GM21576 (cell line): ENCODE data around the gene PPM1N.

Source experiments
- ATAC-seq: cut with Tn5 transposase; IDR thresholded peaks from one replicate; pipeline ENCODE4 v1.9.1; 2021; ENCODE audit warnings: mild to moderate bottlenecking, moderate library complexity; ENCODE audit not compliant: unreplicated experiment

PPM1N gene

GRCh38 chr19:45485305-45486077 is 12.8 kb upstream of the PPM1N start:
- peak; percentile 85 for ATAC-seq

DNA sequence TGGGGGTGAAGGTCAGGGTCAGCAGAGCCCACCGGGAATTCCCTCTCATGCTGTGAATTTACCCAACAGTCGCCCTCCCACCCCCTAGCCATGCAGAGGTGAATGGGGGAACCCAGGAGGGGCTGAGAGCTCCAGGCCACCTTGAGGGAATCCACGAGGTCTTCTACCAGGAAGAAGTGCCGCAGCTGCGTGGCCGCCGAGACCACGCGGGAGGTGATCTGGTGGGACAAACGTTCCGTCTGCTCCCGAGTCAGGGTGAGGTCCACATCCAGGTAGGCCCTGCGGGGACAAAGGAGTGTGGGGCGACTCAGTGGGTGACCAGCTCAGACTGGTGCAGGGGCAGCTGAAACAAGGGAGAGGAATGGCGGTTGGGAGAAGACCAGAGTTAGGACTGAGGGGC is 9.5 kb upstream of the PPM1N start:
- ATAC-seq: no peak

GRCh38 chr19:45489216-45489855 is 8.9 kb upstream of the PPM1N start:
- no peak for ATAC-seq

DNA sequence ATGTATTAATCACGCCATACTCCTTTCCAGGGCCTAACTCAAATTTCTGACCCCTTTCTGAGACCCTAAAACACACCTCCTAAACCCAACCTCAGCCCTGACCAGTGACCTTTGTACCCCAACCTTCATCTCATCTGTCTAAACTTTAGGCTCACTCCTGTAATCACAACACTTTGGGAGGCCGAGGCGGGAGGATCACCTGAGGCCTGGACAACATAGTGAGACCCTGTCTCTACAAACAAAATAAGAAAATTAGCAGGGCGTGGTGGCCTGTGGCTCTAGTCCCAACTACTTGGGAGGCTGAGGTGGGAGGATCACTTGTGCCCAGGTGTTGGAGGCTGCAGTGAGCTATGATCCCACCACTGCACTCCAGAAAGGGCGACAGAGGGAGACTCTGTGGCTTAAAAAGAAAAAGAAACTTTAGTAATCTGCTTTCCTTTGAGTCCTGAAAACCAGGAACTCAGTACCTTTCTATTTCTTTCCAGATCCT is 6.1 kb upstream of the PPM1N start:
- no peak for ATAC-seq

GRCh38 chr19:45492627-45493470 is 5.4 kb upstream of the PPM1N start:
- ATAC-seq: no peak

DNA sequence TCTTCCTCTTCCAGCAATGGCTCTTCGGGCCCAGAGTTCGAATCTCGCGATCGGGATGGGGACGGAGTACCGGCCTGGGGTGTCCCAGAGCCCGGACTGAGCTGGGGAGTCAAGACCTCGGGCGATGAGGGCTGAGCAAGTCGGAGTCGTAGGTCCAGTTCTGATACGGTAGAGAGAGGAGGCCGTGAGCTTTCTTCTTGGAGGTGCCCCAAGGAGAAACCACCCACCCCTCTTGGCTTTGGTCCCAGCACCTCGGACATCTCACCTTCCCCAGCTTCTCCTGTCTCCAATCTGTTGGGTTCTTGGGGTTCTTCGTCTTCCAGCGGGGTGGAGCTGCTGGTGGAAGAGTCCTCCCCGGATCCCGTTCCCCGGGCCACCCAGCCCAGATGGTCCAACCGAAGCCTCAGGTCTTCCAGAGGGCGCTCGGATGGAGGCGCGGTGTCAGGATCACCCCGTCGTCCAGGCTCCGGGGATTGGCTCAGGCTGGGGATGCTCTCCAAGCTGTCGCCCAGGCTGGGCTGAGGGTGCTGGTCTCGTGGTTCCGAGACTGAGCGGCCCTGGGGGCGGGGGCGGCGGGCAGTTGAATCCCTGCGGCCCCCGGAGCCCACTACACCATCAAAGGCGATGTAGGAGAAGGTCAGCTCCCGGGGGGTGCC is 3.9 kb upstream of the PPM1N start:
- ATAC-seq: no peak

DNA sequence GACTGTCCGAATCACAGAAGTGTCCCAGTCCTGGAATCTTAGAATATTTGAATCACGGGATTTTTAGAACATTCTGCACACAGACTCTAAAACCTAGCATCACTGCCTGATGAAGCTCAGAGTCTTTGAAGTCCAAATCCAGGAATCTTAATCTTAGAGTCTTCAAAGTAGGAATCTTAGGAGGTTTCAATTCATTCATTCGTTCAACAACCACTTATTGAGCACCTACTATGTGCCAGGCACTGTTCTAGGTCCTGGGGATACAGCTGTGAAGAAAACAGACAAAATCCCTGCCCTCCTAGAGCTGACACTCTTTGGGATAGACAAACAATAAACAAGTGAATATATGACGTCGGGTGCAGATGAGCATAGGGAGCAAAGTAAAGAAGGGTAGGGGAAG is 3.1 kb upstream of the PPM1N start:
- ATAC-seq: no peak

DNA sequence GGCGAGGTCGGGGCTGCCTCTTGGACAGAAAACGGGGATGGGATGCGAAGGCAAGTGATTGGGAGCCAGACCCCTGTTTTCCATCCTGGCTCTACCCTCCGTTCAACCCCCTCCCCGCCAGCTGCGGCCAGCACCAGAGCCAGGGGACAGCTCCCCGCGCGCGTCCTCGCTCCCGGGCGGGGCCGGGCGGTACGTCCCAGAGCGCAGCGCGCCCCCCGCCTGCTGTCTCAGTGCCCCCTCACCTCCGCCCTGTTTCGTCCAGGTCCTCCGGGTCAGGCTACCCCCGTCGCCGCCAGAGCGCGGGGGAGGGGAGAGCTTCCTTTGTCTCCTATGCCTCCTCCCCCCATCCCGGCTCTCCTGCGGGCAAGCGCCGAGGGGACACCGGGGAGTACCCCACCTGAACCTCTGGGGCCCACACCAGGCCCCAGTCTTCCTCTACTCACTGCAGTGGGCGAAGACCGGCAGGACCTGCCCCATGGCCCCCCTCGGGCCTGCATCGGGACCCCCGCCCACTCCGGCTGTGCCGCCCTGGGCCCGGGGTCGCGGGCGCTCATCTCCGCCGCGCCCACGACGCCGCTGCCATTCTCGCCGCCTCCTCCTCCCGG is 1.8 kb upstream of the PPM1N start:
- no peak for ATAC-seq

- no peak for ATAC-seq
Measured at GRCh38 chr19:45497791-45498190, 452 bp upstream of the PPM1N start.

DNA sequence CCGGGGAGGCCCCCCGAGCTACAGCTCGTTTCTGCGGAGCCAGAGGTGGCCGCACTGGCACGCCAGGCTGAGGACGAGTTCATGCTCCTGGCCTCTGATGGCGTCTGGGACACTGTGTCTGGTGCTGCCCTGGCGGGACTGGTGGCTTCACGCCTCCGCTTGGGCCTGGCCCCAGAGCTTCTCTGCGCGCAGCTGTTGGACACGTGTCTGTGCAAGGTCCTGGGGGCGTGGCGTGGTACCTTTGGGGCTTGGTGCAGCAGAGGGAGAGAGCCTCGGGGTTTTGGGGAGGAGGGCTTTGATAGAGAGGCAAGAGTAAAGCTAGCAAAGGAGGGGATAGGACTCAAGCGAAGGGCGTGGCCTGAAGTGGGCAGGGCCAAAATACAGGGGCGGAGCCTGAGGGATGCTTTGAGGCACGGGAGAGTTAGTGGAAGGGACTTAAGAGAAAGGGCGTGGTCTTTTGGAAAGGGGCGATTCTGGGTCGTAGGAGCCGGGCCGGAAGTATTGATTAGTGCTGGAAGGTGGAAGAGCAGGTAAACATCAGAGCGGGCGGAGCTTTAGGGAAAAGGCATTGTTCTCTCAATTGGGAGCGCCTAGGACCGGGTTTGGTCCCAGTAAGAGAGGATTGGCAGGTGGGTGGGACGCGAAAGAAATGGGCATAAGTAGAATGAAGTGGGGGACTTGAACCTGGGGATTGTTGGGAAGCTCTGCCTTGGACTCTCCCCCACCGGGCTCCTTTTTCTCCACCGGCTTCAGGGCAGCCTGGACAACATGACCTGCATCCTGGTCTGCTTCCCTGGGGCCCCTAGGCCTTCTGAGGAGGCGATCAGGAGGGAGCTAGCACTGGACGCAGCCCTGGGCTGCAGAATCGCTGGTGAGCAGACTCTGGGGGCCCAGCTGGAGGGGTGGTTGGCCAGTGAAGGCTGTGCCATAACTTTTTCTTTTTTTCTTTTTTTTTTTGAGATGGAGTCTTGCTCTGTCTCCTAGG is 1.2 kb downstream of the PPM1N start:
- no peak for ATAC-seq

GRCh38 chr19:45500918-45501729 is 2.9 kb downstream of the PPM1N start:
- no peak for ATAC-seq

- no peak for ATAC-seq
Measured at GRCh38 chr19:45501730-45502014, 3.4 kb downstream of the PPM1N start.

DNA sequence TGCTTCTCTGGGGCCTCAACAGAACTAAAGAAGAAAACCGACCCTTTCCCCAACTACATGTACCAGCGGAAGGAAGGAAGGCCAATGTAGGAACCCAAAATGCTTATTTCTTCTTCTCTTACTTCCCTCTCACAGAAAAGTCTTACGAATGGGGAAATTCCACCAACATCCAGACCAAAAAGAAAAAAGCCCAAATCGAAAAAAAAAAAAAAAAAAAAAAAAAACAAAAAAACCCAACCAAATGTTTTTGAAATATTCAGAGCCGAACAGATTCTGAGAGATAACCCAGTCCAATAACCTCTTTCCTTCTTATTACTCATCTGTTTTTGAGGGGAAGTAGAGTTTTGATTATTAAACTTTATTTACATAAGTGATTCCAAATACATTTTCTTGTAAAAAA is 3.9 kb downstream of the PPM1N start:
- ATAC-seq: no peak

DNA sequence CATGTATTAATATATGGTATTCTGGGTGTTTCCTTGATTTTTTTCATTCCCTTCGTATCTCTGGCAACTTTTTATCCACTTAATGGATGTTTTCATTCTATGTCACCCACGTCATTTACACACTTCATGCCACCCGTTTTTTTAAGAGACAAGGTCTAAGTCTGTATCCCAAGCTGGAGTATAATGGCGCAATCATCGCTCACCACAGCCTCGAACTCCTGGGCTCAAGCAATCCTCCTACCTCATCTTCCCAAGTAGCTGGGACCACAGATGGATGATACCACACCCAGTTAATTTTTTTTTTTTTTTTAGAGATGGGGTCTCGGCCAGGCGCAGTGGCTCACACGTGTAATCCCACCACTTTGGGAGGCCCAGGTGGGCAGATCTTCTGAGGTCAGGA is 5.7 kb downstream of the PPM1N start:
- no peak for ATAC-seq

GRCh38 chr19:45505151-45505995 is 7.1 kb downstream of the PPM1N start:
- no peak for ATAC-seq

GRCh38 chr19:45505996-45506245 is 7.7 kb downstream of the PPM1N start:
- ATAC-seq: no peak

- ATAC-seq: peak; percentile 59
Measured at GRCh38 chr19:45506246-45506988, 8.2 kb downstream of the PPM1N start.
